DMS 273 treated with DMSO at 0.1 percent for 48 hours (cell line): Measurements from ENCODE around the gene MARCHF3.
A peak's percentile ranks its signal among the peaks of the same experiment; 100 is the strongest.
"Not testable (repeated sequence)": the region's sequence is repeated elsewhere in the genome, so short reads cannot be mapped to it uniquely, and the experiment has no call there.

Source experiments
- DNase-seq: peaks from one replicate; lab custom pipeline; 2025; lab: John Stamatoyannopoulos, UW

MARCHF3 gene

GRCh38 chr5:126875303-126875785 is 155.0 kb downstream of the MARCHF3 start:
- no peak for DNase-seq

GRCh38 chr5:126872561-126873354 is 157.6 kb downstream of the MARCHF3 start:
- DNase-seq: peak; percentile 30

GRCh38 chr5:126871441-126871840 is 158.9 kb downstream of the MARCHF3 start:
- DNase-seq: no peak

GRCh38 chr5:126869005-126869451 is 161.3 kb downstream of the MARCHF3 start:
- no peak for DNase-seq

- no peak for DNase-seq
Observed at GRCh38 chr5:126868338-126869004, 161.9 kb downstream of the MARCHF3 start.

DNA sequence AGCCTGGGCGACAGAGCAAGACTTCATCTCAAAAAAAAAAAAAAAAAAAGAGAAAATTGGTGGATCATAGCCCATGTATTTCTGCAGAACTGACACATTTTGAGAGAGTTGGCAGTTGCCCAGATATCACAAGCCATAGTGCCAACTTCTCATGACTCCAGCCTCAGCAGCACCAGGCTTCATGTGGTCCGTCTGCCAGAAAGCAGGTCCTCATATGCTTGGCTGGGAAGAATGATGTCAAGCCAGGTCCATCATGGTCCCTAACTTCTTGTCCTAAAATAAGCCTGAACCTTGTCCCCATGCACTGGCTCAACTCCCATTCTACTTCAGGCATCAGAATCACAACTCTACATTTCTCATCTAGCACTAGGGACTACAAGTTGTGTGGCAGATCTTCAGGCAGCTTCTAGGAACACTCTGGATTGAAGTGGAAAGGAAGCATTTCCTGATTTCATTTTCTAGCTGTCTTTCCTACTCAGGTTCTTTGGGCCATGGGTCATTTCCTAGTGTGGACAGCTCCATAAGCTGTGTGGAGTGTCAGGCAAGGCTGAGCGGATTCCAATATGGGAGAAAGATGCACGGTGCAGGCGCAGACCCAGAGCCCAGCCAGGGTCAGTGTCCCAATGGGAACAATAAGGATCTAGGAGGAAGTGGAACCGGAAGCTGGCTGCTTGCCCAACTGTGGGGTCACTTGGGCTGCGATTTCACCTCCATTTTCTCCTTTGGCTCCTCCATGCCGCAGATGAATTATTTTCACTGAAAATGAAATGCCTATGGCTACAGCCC is 163.3 kb downstream of the MARCHF3 start:
- DNase-seq: no peak

GRCh38 chr5:126865299-126865698 is 165.1 kb downstream of the MARCHF3 start:
- DNase-seq: no peak

- no peak for DNase-seq
Observed at GRCh38 chr5:126864042-126864688, 166.2 kb downstream of the MARCHF3 start.

- no peak for DNase-seq
Observed at GRCh38 chr5:126863402-126863801, 167.0 kb downstream of the MARCHF3 start.

DNA sequence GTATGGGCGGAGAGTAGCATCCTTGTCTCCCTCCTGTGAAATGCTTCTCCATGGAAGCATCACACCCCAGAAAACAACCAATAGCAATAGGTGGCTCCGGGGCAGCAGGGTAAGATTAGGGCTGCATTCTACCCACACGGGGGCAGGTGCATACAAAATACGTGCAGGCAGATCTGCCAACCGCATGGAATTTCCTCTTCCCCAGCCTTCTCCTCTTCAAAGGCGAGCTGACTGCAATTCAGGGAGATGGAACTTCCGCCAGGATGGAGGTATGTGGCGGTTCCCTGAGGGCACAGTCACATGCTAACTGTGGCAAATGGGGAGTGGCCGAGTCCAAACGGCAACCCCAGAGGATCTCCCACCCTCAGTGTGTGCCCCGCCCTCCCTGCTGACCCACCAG is 171.9 kb downstream of the MARCHF3 start:
- no peak for DNase-seq

DNA sequence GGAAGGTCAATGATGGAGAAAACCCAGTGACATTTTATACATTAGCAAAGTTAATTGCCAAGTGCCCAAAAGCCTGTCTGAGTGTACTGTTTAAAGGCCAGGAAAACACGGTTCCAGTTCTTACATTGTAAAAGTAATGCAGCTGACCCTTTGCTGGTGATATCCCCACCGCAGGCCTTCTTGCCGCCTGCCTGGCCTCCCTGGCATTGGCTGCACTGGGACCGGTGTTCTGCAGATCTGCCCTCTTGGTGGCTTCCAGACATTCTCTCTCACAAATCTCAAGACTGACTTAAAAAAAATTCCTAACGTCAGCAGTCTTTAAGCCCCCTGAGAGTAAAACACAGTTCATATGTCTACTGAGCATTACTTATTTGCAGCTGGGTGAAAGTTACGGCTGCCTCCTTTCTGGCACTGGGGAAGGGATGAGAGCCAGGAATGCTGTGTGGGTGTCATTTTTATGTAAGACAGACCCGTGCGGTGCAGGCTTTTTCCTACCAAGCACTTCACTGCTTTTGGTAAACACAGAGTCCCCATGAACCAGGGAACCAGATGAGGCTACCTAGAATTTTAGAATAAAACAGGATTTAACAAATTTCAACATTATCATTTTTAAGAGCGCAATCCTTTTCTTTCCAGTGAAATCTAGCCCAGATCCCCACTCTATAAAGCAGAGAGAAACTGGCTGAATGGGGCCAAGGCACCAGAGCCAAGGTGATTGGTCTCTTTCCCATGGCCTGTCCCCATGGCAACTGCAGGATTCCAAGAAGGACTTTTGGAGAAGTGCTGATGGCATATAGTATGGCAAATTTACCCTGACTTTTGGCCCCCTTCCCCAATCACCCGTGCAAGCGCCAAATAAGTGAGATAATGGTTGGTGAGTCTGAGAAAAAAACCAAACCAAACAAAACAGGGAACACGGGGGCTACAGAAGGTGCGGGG is 172.6 kb downstream of the MARCHF3 start:
- no peak for DNase-seq

GRCh38 chr5:126855266-126855665 is 175.1 kb downstream of the MARCHF3 start:
- no peak for DNase-seq

DNA sequence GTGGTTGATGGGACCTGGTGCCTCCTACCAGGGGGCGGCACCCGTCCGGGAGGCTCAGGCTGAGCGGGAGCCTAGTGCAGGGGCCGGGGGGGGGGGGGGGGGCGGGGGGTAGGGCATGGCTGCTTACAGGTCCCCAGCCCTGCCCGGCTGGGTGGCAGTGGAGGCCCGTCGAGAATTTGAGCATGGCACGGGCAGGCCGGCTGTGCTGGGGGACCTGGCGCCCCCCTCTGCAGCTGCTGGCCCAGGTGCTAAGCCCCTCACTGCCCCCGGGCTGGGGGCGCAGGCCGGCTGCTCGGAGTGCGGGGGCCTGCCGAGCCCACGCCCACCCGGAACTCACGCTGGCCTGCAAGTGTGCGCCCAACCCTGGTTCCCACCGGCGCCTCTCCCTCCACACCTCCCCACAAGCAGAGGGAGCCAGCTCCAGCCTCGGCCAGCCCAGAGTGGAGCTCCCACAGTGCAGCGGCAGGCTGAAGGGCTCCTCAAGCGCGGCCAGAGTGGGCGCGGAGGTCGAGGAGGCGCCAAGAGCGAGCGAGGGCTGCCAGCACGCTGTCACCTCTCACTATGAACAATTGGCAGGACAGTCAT is 175.7 kb downstream of the MARCHF3 start:
- DNase-seq: no peak

DNA sequence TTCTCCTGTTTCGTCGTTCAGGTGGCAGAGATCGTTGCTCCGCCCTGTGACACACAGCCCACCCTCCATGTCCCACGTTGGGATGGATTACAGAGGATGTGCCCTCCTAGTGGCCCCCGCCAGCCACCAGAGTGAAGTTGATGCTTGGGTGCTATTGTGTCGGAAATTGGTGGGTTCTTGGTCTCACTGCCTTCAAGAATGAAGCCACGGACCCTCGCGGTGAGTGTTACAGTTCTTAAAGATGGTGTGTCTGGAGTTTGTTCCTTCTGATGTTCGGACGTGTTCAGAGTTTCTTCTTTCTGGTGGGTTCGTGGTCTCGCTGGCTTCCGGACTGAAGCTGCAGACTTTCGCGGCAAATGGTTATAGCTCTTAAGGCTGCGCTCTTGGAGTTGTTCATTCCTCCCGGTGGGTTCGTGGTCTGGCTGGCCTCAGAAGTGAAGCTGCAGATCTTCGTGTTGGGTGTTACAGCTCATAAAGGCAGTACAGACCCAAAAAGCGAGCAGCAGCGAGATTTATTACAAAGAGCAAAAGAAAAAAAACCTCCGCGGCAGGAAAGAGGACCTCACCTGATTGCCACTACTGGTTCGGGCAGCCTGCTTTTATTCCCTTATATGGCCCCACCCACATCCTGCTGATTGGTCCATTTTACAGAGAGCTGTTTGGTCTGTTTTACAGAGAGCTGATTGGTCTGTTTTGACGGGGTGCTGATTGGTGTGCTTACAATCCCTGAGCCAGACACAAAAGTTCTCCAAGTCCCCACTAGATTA is 176.6 kb downstream of the MARCHF3 start:
- DNase-seq: not testable (repeated sequence)

- no peak for DNase-seq
Observed at GRCh38 chr5:126852841-126853271, 177.5 kb downstream of the MARCHF3 start.

DNA sequence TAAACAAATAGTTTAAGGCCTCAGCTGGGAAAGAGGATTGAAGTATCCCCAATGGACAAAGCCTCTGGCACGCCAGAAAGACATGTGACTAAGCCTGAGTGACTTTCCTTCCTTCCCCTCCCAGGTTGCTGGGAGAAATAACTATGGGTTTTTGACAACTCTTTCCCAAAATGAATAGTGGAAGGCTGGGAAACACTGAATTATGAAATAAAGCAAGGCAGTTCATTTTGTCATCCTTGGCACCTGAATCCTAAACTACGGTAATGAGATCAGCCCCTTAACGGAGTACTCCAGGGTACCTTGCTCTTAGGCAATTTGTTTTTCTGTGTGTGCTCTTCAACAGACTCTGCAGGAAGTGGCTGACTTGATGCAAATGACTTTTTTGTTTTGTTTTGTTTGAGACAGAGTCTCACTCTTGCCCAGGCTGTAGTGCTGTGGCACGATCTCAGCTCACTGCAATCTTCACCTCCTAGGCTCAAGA is 178.2 kb downstream of the MARCHF3 start:
- no peak for DNase-seq

- DNase-seq: no peak
Observed at GRCh38 chr5:126851501-126852011, 178.8 kb downstream of the MARCHF3 start.

GRCh38 chr5:126849101-126849678 is 181.2 kb downstream of the MARCHF3 start:
- no peak for DNase-seq

DNA sequence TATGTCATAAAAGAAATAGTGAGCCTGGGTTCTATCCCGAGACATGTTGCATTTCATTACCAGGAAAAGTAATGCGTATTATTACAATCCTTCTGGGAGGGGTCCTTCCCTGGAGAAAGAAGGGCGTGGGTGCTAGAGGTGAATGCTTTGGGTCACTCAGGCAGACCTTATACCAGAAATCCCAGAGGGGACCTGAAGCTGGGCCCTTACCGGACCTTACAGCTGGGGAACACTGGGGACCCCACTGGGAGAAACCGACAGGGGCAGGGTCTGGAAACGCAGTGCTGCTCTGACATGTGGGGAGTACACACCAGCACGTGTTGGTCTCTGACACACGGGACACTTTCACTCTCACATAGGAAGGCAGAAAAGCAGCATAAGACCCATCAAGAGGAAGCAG is 182.1 kb downstream of the MARCHF3 start:
- DNase-seq: no peak
